Measurements from ENCODE around the gene CIB2.
A peak's percentile ranks its signal among the peaks of the same experiment; 100 is the strongest.

The CIB2 gene

DNA sequence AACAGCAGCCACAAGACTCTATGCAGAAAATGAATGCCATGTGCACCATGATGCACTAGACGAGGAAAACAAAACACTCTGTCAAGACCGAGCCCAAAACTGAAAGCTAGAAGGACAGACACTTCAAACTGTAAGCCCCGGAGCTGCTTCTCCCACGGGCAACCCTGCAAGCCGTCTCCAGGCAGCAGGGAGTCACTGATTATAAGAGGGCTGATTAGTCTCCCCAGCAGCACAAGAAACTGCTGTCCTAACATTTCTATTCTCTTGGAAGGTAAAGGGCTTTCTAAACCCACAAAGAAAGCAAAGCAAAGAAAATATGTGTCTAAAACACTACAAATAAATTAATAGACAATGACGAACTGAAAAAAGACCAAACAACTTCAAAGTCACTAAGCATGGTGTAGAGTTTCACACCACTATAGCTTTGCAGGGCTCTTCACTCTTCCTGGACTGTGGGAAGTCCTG lies 69.2 kb downstream of the CIB2 start:
- peak; percentile 48 to 60 for DNase-seq (ENCODE audit: low read depth in 2 of 2)

DNA sequence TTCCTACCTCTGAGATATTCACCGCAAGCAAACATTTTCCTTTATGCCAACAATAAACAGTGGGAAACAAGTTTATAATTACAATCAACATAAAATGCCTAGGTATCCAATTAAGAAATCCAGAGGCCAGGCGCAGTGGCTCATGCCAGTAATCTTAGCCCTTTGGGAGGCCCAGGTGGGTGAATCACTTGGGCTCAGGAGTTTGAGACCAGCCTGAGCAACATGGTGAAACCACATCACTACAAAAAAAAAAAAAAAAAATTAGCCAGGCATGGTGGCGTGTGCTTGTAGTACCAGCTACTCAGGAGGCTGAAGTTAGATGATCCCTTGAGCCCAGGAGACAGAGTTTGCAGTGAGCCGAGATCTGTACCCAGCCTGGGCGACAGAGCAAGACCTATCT lies 71.0 kb downstream of the CIB2 start:
- TF ChIP-seq, protein P1, sequence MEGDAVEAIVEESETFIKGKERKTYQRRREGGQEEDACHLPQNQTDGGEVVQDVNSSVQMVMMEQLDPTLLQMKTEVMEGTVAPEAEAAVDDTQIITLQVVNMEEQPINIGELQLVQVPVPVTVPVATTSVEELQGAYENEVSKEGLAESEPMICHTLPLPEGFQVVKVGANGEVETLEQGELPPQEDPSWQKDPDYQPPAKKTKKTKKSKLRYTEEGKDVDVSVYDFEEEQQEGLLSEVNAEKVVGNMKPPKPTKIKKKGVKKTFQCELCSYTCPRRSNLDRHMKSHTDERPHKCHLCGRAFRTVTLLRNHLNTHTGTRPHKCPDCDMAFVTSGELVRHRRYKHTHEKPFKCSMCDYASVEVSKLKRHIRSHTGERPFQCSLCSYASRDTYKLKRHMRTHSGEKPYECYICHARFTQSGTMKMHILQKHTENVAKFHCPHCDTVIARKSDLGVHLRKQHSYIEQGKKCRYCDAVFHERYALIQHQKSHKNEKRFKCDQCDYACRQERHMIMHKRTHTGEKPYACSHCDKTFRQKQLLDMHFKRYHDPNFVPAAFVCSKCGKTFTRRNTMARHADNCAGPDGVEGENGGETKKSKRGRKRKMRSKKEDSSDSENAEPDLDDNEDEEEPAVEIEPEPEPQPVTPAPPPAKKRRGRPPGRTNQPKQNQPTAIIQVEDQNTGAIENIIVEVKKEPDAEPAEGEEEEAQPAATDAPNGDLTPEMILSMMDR (IDR thresholded peaks at IDR 0.05; ENCODE audit: low read depth, low read length): no peak
- no peak for DNase-seq (ENCODE audit: low read depth in 2 of 2)
- no peak overlapping the region for H3K4me3 ChIP-seq (replicated peaks in 1 of 2; ENCODE audit: low read depth in 2 of 2, low read length in 2 of 2)

More for the DNA sequence above, 69.2 kb downstream of the CIB2 start:
- peak overlapping the region in 1 of 2 donors; percentile 25 for H3K4me3 ChIP-seq (replicated peaks in 1 of 2; ENCODE audit: low read depth in 2 of 2, low read length in 2 of 2)
- TF ChIP-seq, protein P1 (IDR thresholded peaks at IDR 0.05; ENCODE audit: low read depth, low read length): no peak

DNA sequence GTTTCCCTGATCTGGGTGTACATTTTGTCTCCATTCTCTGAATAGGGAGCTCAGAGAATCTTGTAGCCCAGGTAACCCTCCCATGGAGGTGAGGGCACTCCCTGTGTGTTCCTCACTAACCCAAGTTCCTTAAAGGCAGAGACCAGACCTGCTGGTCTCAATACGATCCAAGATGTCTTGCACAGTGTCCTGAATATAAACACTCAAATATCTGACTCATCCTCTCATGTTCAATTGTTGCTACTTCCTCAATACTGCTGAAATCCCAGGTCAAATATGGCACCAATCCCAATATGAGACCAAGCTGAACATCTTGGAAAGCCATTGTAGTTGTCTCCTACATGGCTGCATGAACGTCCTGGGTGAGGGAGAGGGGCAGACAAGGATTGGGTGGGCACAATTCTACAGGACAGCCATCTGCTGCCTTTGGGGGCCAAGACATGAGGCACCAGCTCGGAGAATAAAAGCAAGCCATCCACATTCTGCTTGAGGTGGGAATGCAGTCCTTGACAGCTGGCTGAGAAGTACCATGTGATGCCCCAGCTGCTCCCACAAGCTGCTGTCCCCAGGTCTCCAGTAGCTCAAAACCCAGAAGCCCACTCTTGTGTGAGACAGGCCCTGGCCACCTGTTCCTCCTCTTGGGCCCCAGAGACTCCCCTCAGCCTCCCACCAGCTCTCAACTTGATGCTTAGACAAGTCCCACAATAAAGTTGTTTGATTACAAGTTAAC lies 72.0 kb downstream of the CIB2 start:
- no peak overlapping the region for H3K4me3 ChIP-seq (replicated peaks in 1 of 2; ENCODE audit: low read depth in 2 of 2, low read length in 2 of 2)
- TF ChIP-seq, protein P1 (IDR thresholded peaks at IDR 0.05; ENCODE audit: low read depth, low read length): no peak
- DNase-seq (ENCODE audit: low read depth in 2 of 2): peak in 1 of 2 donors; percentile 58

DNA sequence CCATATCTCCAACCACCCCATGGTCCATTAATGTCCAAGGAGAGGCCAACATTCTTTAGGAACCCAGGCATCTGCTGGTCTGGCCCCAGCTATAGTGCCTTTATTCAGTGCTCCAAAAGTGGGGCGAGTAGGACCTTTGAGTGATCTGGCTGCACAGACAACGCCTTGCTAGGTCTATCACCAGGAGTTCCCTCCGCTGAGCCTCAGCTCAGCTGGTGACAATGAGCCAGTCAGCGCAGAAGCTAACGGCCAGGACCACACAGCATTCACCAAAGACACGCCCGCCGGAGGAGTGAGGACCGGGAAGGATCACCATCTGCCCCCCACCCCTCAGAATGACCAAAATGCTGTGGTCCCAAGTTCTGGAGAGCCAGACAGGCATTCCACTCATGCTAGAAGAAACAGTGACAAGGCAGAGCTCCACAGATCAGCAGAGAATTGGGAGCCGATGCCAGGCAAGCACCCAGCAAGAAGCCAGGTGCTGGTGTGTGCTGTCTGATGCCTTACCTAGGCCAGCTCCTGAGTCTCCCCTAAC lies 72.8 kb downstream of the CIB2 start:
- TF ChIP-seq, protein P1 (IDR thresholded peaks at IDR 0.05; ENCODE audit: low read depth, low read length): no peak
- no peak overlapping the region for H3K4me3 ChIP-seq (replicated peaks in 1 of 2; ENCODE audit: low read depth in 2 of 2, low read length in 2 of 2)

DNA sequence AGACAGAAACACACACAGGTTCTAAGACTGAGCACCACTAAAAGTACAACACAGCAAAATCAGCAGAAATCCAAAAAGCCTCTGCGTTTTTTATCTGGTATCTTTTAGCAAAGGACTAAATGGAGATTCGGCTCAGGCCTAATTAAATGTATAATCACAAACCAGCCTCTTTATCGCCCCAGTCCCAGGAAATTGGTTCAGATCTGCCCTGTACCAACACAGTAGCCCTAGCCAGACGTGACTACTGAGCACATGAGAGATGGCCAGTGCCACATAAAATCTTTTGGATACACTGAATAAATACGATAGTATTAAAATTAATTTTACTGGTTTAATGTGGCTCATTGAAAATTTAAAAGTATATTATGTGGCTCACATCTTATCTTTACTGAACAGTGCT lies 73.4 kb downstream of the CIB2 start:
- DNase-seq (ENCODE audit: low read depth in 2 of 2): no peak
- TF ChIP-seq, protein P1 (IDR thresholded peaks at IDR 0.05; ENCODE audit: low read depth, low read length): no peak
- no peak overlapping the region for H3K4me3 ChIP-seq (replicated peaks in 1 of 2; ENCODE audit: low read depth in 2 of 2, low read length in 2 of 2)

More for the DNA sequence above, 72.8 kb downstream of the CIB2 start:
- no peak for DNase-seq (ENCODE audit: low read depth in 2 of 2)

DNA sequence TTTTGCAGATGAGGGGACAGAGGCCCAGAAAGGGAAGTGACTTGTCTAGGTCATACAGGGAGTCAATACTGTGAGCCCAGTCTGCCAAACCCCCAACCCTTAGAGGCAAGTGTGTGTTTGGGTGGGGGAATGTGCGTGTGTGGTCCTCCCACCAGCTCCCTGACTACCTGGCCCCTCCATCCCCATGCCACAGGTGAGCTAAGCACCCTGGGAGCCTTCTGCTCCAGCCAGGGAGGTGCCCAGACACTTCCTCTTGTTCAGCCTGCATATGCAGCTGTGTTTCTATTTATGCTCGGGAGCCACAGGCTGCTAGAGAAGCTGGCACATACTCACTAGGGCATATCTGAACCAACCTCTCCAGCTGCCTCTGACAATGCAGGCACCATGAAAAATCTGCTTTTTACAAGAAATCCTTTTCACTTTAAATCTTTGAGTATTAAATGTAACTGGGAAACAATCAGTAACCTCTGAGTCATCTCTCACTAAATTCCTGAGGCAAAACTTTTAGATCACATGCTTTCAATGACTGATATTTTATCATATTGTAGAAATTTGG lies 74.5 kb downstream of the CIB2 start:
- peak in 1 of 2 donors; percentile 63 for DNase-seq (ENCODE audit: low read depth in 2 of 2)
- TF ChIP-seq, protein P1 (IDR thresholded peaks at IDR 0.05; ENCODE audit: low read depth, low read length): no peak
- no peak overlapping the region for H3K4me3 ChIP-seq (replicated peaks in 1 of 2; ENCODE audit: low read depth in 2 of 2, low read length in 2 of 2)

Data from cardiac fibroblast (primary cell).